Measurements from ENCODE around the gene TFAM.

DNA sequence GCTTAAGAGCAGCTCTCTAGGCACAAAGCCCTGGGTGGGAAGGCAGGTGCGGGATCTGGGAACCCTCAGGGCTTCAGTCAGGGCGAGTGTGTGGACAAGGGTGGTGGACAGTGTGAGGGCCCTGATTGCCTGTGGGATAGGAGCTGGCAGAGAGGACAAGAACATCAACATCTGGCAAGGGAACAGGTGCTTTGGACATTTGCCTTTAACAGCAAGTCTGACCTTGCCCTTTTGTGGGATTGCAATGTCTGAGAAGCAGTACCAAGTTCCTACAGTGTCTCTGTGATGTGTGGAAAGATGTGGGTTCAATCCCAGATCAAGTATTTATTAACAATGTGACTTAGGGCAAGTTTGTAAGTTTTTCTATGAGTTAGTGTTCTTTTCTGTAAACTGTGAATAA lies 46.7 kb downstream of the TFAM start:
- TF ChIP-seq, protein P1, sequence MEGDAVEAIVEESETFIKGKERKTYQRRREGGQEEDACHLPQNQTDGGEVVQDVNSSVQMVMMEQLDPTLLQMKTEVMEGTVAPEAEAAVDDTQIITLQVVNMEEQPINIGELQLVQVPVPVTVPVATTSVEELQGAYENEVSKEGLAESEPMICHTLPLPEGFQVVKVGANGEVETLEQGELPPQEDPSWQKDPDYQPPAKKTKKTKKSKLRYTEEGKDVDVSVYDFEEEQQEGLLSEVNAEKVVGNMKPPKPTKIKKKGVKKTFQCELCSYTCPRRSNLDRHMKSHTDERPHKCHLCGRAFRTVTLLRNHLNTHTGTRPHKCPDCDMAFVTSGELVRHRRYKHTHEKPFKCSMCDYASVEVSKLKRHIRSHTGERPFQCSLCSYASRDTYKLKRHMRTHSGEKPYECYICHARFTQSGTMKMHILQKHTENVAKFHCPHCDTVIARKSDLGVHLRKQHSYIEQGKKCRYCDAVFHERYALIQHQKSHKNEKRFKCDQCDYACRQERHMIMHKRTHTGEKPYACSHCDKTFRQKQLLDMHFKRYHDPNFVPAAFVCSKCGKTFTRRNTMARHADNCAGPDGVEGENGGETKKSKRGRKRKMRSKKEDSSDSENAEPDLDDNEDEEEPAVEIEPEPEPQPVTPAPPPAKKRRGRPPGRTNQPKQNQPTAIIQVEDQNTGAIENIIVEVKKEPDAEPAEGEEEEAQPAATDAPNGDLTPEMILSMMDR (IDR thresholded peaks at IDR 0.05) = no peak
- no peak for TF ChIP-seq POLR2A (IDR thresholded peaks at IDR 0.05)
